PFSK-1 (cell line): ENCODE data around the gene APOL5.

Experiments used
- FOXP2 ChIP-seq: optimal IDR thresholded peaks from 2 replicates; pipeline ENCODE3; 2011; ENCODE audit warnings: borderline replicate concordance, control low read depth, inconsistent platforms; ENCODE audit not compliant: insufficient read depth; ENCODE audit errors: extremely low read length, extremely low read depth
- SIN3A ChIP-seq: IDR thresholded peaks from 2 replicates; pipeline ENCODE4 v1.6.1; 2012; ENCODE audit warnings: mild to moderate bottlenecking, low read length, moderate library complexity, borderline replicate concordance; ENCODE audit not compliant: insufficient read depth

DNA sequence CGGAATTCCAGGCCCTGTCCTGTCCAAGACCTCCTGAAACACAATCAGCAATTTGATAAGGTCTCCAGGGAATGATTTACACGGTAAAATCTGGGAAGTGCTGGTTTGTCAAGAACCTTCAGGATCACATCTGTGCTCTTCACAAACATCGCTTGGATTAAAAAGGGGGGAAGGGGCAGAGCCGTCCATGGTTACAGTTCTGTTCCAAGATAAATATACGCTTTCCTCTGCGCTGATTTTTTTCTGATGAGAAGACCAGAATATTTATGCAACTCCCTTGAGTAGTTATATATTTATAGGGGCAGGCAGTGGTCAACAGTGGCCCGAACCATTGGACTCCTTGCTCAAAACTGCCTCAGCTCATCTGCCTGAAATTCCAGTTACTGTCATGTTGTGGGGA, 9.2 kb upstream of the APOL5 start:
- TF ChIP-seq SIN3A (no peak), FOXP2 (no peak)
